ENCODE results near the gene AK4.

DNA sequence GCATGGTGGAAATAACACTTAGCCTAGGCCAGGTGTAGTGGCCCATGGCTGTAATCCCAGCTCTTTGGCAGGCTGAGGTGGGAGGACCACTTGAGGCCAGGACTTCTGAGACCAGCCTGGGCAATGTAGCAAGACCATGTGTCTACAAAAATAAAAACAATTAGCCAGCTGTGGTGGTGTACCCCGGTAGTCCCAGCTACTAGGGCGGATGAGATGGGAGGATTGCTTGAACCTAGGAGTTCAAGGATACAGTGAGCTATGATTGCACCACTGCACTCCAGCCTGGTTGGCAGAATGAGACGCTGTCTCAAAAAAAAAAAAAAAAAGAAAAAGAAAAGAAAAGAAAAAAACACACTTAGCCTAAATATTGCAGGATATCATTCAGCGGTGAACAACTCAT lies 20.9 kb downstream of the AK4 start:
- TF ChIP-seq, protein P1, sequence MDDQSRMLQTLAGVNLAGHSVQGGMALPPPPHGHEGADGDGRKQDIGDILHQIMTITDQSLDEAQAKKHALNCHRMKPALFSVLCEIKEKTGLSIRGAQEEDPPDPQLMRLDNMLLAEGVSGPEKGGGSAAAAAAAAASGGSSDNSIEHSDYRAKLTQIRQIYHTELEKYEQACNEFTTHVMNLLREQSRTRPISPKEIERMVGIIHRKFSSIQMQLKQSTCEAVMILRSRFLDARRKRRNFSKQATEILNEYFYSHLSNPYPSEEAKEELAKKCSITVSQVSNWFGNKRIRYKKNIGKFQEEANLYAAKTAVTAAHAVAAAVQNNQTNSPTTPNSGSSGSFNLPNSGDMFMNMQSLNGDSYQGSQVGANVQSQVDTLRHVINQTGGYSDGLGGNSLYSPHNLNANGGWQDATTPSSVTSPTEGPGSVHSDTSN (IDR thresholded peaks at IDR 0.05): no peak
- TF ChIP-seq, protein P2, sequence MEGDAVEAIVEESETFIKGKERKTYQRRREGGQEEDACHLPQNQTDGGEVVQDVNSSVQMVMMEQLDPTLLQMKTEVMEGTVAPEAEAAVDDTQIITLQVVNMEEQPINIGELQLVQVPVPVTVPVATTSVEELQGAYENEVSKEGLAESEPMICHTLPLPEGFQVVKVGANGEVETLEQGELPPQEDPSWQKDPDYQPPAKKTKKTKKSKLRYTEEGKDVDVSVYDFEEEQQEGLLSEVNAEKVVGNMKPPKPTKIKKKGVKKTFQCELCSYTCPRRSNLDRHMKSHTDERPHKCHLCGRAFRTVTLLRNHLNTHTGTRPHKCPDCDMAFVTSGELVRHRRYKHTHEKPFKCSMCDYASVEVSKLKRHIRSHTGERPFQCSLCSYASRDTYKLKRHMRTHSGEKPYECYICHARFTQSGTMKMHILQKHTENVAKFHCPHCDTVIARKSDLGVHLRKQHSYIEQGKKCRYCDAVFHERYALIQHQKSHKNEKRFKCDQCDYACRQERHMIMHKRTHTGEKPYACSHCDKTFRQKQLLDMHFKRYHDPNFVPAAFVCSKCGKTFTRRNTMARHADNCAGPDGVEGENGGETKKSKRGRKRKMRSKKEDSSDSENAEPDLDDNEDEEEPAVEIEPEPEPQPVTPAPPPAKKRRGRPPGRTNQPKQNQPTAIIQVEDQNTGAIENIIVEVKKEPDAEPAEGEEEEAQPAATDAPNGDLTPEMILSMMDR (IDR thresholded peaks at IDR 0.05): no peak
- TF ChIP-seq MAZ (IDR thresholded peaks at IDR 0.05; ENCODE audit: borderline replicate concordance, low read depth, low read length) (no peak), POLR2A (IDR thresholded peaks at IDR 0.05; ENCODE audit: low read length) (no peak), POLR2AphosphoS2 (conservative IDR thresholded peaks at IDR 0.05; ENCODE audit: low read length) (no peak), MYC (IDR thresholded peaks at IDR 0.05; ENCODE audit: borderline replicate concordance, low read length) (no peak)
- TF ChIP-seq, protein P3, sequence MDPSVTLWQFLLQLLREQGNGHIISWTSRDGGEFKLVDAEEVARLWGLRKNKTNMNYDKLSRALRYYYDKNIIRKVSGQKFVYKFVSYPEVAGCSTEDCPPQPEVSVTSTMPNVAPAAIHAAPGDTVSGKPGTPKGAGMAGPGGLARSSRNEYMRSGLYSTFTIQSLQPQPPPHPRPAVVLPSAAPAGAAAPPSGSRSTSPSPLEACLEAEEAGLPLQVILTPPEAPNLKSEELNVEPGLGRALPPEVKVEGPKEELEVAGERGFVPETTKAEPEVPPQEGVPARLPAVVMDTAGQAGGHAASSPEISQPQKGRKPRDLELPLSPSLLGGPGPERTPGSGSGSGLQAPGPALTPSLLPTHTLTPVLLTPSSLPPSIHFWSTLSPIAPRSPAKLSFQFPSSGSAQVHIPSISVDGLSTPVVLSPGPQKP (IDR thresholded peaks at IDR 0.05; ENCODE audit: low read depth, low read length): no peak
